ENCODE measurements around the gene SEMA5B.

DNA sequence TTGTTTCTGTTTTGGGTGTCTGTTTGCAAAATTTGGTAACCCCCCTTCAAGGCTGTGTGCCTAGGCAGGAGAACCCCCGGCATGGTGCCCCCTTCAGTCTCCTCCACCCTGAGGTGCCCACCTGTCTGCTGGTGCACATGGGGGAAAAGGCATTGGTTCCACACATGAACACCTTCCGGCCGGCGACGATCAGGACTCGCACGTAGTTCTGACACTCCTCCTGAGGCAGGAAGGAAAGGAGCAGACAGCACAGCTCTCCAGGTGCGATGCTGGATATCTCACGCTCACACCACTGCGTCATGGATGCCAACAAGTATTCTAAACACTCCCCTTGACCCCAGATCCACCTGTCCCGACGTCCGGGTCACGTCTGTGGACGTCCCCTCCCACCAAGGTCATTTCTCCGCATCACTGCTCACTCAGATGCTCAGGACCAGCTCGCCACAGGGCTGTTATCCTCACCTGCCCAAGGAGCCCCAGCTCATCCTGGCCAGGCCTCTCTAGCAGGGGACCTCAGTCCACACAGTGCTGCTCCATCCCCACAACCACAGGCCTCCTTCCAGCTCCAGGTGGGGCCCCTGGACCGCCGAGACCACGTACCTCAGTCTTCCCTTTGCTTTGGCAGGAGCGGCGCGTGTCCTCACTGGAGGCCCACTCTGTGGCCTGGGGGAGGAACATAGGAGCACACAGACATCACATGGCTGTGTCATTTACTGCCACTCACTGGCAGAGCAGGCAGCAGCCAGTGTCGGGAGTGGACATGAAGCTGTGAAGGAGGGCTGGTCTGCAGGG, 99.0 kb downstream of the SEMA5B start:
- TF ChIP-seq, protein P1, sequence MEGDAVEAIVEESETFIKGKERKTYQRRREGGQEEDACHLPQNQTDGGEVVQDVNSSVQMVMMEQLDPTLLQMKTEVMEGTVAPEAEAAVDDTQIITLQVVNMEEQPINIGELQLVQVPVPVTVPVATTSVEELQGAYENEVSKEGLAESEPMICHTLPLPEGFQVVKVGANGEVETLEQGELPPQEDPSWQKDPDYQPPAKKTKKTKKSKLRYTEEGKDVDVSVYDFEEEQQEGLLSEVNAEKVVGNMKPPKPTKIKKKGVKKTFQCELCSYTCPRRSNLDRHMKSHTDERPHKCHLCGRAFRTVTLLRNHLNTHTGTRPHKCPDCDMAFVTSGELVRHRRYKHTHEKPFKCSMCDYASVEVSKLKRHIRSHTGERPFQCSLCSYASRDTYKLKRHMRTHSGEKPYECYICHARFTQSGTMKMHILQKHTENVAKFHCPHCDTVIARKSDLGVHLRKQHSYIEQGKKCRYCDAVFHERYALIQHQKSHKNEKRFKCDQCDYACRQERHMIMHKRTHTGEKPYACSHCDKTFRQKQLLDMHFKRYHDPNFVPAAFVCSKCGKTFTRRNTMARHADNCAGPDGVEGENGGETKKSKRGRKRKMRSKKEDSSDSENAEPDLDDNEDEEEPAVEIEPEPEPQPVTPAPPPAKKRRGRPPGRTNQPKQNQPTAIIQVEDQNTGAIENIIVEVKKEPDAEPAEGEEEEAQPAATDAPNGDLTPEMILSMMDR (IDR thresholded peaks at IDR 0.05; ENCODE audit: insufficient read depth, low read length) = no peak
- TF ChIP-seq, protein P2, sequence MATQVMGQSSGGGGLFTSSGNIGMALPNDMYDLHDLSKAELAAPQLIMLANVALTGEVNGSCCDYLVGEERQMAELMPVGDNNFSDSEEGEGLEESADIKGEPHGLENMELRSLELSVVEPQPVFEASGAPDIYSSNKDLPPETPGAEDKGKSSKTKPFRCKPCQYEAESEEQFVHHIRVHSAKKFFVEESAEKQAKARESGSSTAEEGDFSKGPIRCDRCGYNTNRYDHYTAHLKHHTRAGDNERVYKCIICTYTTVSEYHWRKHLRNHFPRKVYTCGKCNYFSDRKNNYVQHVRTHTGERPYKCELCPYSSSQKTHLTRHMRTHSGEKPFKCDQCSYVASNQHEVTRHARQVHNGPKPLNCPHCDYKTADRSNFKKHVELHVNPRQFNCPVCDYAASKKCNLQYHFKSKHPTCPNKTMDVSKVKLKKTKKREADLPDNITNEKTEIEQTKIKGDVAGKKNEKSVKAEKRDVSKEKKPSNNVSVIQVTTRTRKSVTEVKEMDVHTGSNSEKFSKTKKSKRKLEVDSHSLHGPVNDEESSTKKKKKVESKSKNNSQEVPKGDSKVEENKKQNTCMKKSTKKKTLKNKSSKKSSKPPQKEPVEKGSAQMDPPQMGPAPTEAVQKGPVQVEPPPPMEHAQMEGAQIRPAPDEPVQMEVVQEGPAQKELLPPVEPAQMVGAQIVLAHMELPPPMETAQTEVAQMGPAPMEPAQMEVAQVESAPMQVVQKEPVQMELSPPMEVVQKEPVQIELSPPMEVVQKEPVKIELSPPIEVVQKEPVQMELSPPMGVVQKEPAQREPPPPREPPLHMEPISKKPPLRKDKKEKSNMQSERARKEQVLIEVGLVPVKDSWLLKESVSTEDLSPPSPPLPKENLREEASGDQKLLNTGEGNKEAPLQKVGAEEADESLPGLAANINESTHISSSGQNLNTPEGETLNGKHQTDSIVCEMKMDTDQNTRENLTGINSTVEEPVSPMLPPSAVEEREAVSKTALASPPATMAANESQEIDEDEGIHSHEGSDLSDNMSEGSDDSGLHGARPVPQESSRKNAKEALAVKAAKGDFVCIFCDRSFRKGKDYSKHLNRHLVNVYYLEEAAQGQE (IDR thresholded peaks at IDR 0.05; ENCODE audit: insufficient replicate concordance, low read depth) = no peak
- no peak for TF ChIP-seq GABPA (IDR thresholded peaks at IDR 0.05; ENCODE audit: low read depth)

Data from HL-60 (cell line).